ENCODE measurements around the gene ATP2B3. TPM values are rescaled to one million over a fixed set of nuclear protein-coding genes. Genes with fewer than 3 reads are reported as not detected.

The ATP2B3 gene
- total and polyA plus RNA-seq, 9 of the 15 experiments (the other 6 are each of a cell fraction or from before 2014, with no cell fraction given), result 0.04 TPM; not detected in 8

DNA sequence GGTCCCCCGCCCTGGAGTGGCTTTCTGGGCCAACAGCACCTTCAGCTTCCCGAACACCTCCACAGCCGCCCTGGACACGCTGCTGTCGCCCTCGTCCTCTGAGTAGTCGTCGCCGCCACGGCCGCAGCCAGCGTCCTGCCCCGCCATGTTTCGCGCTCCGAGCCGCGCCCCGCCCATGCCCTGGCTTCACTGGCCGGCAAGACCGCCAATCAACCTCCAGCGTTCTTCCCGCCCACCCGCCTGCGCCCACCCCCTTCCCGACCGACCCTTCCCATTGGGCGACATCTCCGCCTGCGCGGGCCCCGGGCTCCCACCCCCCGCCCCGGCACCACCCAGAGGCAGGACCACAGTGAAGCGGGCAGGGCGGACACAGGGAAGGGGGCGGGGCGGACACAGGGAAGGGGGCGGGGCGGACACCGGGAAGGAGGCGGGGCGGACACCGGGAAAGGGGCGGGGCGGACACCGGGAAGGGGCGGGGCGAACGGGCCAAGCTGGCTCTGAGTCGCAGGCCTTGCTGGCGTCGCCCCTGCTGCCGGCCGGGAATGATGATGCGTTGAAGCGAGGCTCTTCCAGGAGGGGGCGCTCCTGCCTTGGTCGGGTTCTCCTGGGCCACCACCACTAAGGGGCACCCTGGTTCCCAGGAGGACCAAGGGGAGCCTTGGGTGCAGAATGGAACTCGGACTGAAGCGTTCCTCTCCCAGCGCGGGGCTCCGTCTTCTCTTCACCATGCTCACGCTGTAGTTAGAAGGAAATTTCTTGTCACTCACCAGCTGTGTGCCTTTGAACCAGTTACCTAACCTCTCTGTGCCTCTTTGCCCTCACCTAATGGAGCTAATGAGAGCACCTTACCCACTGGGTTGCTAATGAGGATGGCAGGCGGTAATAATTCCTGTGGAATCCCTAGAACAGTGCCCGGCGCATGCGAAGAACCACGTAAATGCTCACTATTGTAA lies 46.8 kb upstream of the ATP2B3 start, which contains the start of gene HAUS7 (continued):
- TF ChIP-seq, protein P1, sequence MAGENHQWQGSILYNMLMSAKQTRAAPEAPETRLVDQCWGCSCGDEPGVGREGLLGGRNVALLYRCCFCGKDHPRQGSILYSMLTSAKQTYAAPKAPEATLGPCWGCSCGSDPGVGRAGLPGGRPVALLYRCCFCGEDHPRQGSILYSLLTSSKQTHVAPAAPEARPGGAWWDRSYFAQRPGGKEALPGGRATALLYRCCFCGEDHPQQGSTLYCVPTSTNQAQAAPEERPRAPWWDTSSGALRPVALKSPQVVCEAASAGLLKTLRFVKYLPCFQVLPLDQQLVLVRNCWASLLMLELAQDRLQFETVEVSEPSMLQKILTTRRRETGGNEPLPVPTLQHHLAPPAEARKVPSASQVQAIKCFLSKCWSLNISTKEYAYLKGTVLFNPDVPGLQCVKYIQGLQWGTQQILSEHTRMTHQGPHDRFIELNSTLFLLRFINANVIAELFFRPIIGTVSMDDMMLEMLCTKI (IDR thresholded peaks at IDR 0.05; ENCODE audit: partially characterized antibody), result no peak
- no peak for TF ChIP-seq ZNF282 (CRISPR knock-in tag; IDR thresholded peaks at IDR 0.05)
- TF ChIP-seq BRD4 (IDR thresholded peaks at IDR 0.05), result no peak
- no peak for TF ChIP-seq ZNF707 (CRISPR knock-in tag; conservative IDR thresholded peaks at IDR 0.05)
- no peak for TF ChIP-seq ASH1L (IDR thresholded peaks at IDR 0.05; ENCODE audit: borderline replicate concordance, low read depth, partially characterized antibody)
- no peak for TF ChIP-seq XRCC4 (IDR thresholded peaks at IDR 0.05; ENCODE audit: extremely low read depth, insufficient read depth, insufficient read length)
- TF ChIP-seq NBN (IDR thresholded peaks at IDR 0.05; ENCODE audit: low read depth), result 0 out of 2 replicates have a peak, but pooled peaks have one; percentile 62
- TF ChIP-seq SRSF3 (IDR thresholded peaks at IDR 0.05; ENCODE audit: insufficient read depth, low read length), result no peak
- TF ChIP-seq, protein P2, sequence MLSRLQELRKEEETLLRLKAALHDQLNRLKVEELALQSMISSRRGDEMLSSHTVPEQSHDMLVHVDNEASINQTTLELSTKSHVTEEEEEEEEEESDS (CRISPR knock-in tag; IDR thresholded peaks at IDR 0.05), result no peak
- TF ChIP-seq RBBP5 (IDR thresholded peaks at IDR 0.05; ENCODE audit: borderline replicate concordance, insufficient read depth, low read length, poor library complexity, severe bottlenecking), result peak; percentile 60
- TF ChIP-seq, protein P3, sequence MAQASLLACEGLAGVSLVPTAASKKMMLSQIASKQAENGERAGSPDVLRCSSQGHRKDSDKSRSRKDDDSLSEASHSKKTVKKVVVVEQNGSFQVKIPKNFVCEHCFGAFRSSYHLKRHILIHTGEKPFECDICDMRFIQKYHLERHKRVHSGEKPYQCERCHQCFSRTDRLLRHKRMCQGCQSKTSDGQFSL (CRISPR knock-in tag; IDR thresholded peaks at IDR 0.05), result no peak
- TF ChIP-seq, protein P3 (tag; IDR thresholded peaks at IDR 0.05), result no peak
- TF ChIP-seq HSF4 (CRISPR knock-in tag; IDR thresholded peaks at IDR 0.05; ENCODE audit: borderline replicate concordance), result no peak
- TF ChIP-seq, protein P4, sequence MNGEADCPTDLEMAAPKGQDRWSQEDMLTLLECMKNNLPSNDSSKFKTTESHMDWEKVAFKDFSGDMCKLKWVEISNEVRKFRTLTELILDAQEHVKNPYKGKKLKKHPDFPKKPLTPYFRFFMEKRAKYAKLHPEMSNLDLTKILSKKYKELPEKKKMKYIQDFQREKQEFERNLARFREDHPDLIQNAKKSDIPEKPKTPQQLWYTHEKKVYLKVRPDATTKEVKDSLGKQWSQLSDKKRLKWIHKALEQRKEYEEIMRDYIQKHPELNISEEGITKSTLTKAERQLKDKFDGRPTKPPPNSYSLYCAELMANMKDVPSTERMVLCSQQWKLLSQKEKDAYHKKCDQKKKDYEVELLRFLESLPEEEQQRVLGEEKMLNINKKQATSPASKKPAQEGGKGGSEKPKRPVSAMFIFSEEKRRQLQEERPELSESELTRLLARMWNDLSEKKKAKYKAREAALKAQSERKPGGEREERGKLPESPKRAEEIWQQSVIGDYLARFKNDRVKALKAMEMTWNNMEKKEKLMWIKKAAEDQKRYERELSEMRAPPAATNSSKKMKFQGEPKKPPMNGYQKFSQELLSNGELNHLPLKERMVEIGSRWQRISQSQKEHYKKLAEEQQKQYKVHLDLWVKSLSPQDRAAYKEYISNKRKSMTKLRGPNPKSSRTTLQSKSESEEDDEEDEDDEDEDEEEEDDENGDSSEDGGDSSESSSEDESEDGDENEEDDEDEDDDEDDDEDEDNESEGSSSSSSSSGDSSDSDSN (IDR thresholded peaks at IDR 0.05; ENCODE audit: borderline replicate concordance in 1 of 2, low read depth in 2 of 2, low read length in 2 of 2), result no peak
- peak; percentile 91 for TF ChIP-seq ZFP36 (IDR thresholded peaks at IDR 0.05; ENCODE audit: low read depth, low read length, partially characterized antibody)
- no peak for TF ChIP-seq ZNF124 (CRISPR knock-in tag; IDR thresholded peaks at IDR 0.05)
- no peak for TF ChIP-seq TAF7 (tag; IDR thresholded peaks at IDR 0.05)
- no peak for TF ChIP-seq MCM3 (IDR thresholded peaks at IDR 0.05)
- no peak for TF ChIP-seq TAF15 (IDR thresholded peaks at IDR 0.05; ENCODE audit: low read depth, low read length)

Measured in K562 (cell line).